ENCODE data around the gene YDJC. TPM values are rescaled to one million over a fixed set of nuclear protein-coding genes. Genes with fewer than 3 reads are reported as not detected.
A peak's percentile ranks its signal among the peaks of the same experiment; 100 is the strongest.
"Not testable (repeated sequence)": the region's sequence is repeated elsewhere in the genome, so short reads cannot be mapped to it uniquely, and the experiment has no call there.

YDJC gene
- total RNA-seq, 1 donor from 2014 or later = 5.9 TPM

DNA sequence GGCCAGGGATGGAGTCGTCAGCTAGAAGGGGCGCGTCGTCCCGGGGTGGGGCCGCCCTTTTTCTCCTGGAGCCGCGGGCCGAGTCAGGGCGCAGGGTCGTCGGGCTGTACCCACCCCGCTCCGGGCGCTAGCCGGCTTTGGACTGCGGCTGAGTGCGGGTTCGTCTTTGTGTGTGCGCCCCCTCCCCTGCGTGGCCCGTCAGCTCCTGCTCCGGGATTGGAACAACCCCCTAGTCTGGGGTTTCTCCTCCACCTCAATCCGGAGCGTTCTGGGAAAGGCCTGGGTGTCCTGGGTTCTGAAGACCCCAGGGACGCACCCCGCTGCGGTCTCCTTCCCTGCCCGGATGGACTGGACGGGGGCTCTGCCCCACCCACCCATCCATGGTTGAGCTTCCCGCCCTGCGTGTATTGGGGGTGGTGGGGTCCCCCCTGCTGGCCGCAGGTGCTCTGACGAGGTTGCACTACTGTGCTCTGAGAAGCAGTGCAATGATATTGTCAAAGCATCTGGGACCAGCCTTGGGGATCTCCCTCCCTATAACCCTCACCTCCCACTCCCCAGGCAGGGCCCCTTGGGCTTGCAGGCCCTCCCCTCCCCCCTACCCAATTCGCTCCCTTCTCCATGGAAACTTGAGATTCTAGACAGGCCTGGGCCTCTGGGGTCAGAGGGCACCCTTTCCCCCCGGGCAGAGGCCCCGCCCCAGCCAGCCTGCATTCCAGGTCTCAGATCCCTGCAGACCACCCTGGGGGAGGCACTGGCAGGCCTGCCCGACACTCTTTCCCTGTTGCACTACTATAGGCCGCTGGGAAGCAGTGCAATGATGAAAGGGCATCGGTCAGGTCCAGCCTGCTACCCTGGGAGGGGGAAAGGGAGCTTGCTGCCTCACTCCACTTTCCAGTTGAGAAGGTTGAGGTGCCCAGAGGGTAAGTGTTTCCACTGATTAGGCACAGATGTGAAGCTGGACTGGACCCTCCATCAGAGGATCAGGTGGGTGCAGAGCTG is 23.0 kb upstream of the YDJC start:
- DNase-seq (ENCODE audit: low spot score) = no peak

DNA sequence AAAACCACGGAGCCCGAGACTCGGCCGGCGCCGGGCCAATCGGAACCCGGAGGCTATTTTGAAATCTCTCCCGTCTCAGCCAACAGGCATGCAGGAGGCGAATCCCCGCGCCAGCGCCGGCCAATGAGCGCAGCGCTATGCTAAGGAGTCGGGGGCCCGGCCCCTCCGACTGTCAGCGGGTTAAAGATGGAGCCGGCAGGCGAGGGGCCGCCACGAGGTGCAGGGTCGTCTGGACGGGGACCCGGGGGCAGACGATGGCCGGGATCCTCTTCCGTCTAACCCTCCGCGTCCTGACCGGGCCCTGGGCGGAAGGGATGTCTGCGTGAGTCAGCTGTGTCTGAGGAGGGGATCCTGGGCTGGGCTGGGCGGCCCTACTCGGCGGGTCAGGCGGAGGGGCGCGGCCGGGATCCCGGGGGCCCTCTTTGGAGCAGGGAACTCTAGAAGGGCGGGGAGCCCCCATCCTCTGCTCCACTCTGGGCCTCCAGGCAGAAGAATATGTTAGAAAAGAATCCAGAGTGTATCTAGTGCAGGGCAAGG is 22.3 kb upstream of the YDJC start:
- intact Hi-C loops (cut with DNase I) = no loop called here

More for the DNA sequence above, 23.0 kb upstream of the YDJC start:
- intact Hi-C loops (cut with DNase I) = no loop called here

DNA sequence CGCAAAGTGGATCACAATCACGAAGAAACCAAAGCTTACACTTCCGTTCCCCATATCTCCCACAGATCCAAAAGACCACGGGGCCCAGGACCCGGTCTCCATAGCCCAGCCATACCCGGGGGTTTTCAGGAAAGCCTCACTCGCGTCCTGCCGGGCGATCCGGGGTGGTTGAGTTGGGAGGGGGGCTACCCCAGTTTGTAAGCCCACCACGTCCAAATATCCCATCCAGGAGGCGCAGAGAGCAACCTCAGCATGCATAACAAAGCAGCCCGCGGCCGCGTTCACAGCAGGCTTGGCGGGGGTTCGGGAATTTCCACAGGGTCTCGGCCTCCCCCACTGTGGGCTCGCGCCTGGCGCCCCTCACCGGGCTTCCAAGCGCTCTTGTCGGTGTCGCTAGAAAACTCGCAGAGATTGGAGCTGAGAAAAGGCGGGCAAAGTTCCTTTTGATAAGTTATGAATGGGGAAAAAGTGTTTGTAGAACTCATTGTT is 21.7 kb upstream of the YDJC start:
- DNase-seq (ENCODE audit: low spot score) = no peak
- intact Hi-C loops (cut with DNase I) = no loop called here

More for the DNA sequence above, 22.3 kb upstream of the YDJC start:
- DNase-seq (ENCODE audit: low spot score) = peak; percentile 95

DNA sequence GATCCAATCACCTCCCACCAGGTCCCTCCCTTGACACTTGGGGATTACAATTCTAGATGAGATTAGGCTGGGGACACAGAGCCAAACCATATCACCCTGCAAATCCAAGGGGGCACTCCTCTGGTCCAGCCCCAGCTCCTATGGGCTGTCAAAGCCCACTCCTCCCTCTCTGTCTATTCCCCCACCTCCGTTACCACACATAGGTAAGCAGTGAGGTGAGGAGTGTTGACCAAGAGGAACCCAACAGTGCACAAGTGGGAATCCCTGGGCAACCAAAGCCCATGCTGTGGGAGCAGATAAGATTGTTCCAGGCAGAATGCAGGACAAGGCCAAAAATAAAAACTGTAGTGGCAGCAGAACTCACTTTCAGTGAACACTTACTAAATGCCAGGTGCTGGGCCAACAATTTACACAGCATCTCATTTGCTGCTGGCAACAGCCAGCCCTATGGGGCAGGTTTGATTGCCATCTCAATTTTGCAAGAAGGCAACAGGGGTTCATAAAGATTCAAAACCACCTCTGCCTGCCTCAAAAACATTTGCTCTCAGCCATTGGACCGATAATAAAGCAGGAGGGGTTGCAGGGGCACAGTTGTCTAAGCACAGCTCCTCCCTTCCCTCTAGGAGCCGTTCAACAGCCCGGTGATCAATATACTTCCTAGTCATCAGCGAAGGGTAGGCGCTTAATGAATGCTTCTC is 21.1 kb upstream of the YDJC start:
- intact Hi-C loops (cut with DNase I) = no loop called here
- no peak for DNase-seq (ENCODE audit: low spot score)

DNA sequence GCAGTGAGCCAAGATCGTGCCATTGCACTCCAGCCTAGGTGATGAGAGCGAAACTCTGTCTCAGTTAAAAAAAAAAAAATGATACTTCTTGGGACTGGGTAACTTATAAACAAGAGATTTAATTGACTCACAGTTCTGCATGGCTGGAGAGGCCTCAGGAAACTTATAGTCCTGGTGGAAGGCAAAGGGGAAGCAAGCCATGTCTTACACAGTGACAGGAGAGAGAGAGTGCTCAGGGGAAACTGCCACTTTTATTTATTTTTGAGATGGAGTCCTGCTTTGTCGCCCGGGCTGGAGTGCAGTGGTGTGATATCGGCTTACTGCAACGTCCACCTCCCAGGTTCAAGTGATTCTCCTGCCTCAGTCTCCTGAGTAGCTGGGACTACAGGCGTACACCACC is 20.5 kb upstream of the YDJC start:
- intact Hi-C loops (cut with DNase I) = no loop called here
- DNase-seq (ENCODE audit: low spot score) = no peak

DNA sequence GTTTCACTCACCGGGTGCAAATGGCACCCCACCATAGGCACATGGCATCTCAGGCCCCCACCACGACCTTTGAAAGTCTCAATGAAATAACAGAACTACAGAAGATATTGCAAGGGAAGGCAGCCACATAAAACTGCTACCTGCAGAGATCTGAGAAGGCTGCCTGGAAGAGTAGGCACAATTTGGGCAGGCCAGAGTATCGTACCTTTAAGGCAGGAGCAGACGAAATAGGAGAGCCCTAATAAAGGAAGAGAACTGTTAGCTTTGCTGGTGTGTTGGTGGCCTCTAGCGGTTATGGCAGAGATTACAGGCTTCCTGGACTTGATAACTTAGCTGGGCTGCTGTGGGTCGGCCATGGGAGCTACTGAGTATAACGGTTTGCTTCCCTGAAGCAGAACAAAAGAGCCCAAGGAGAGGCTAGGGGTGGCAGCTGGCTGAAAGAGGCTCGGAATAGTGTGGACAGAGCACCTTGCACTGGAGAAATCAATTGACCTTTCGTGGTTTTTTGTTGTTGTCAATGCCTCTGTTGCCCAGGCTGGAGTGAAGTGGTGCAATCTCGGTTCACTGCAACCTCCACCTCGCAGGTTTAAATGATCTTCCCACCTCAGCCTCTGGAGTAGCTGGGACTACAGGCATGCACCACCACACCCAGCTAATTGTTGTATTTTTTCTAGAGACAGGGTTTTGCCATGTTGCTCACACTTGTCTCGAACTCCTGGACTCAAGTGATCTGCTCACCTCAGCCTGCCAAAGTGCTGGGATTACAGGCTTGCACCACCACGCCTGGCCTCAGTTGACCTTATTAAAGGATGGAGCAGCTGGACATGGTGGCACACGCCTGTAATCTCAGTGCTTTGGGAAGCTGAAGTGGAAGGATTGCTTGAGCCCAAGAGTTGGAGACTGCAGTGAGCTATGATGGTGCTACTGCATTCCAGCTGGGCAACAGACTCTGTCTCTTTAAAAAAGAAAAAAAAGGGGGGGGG is 17.1 kb upstream of the YDJC start:
- intact Hi-C loops (cut with DNase I) = no loop called here
- no peak for DNase-seq (ENCODE audit: low spot score)

DNA sequence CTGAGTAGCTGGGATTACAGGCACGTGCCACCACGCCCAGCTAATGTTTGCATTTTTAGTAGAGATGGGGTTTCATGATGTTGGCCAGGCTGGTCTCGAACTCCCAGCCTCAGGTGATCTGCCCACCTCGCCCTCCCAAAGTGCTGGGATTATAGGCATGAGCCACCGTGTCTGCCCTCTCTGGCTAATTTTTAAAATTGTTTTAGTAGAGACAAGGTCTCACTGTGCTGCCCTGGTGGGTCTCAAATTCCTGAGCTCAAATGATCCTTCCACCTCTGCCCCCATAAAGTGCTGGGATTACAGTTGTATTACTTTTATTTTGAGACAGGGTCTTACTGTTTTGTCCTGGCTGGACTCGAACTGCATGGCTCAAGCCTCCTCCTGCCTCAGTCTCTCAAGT is 15.7 kb upstream of the YDJC start:
- intact Hi-C loops (cut with DNase I); DNase-seq (ENCODE audit: low spot score): not testable (repeated sequence)

DNA sequence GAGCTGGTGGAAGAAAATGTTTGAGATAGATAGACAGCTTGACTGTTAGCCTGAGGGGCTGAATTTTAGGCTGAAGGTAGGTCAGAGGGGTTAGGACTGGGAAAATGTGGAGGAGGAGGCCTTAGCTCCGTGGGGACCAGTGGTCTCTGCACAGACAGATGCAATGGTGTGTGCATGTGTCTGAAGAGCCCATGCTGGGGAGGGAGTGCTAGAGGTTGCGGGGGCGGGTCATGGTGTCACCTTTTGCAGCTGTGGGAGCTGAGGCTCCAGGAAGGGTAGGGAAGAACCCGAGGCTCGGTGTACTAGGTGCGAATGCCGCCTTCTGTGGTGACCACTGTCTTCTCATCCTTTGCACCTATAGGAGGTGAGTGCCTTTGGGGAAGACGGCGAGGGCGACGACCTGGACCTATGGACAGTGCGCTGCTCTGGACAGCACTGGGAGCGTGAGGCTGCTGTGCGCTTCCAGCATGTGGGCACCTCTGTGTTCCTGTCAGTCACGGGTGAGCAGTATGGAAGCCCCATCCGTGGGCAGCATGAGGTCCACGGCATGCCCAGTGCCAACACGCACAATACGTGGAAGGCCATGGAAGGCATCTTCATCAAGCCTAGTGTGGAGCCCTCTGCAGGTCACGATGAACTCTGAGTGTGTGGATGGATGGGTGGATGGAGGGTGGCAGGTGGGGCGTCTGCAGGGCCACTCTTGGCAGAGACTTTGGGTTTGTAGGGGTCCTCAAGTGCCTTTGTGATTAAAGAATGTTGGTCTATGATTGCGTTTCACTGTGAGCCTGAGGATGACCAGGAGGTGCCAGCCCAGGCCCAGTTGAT is 13.9 kb upstream of the YDJC start:
- no peak for DNase-seq (ENCODE audit: low spot score)
- intact Hi-C loops (cut with DNase I) = no loop called here

DNA sequence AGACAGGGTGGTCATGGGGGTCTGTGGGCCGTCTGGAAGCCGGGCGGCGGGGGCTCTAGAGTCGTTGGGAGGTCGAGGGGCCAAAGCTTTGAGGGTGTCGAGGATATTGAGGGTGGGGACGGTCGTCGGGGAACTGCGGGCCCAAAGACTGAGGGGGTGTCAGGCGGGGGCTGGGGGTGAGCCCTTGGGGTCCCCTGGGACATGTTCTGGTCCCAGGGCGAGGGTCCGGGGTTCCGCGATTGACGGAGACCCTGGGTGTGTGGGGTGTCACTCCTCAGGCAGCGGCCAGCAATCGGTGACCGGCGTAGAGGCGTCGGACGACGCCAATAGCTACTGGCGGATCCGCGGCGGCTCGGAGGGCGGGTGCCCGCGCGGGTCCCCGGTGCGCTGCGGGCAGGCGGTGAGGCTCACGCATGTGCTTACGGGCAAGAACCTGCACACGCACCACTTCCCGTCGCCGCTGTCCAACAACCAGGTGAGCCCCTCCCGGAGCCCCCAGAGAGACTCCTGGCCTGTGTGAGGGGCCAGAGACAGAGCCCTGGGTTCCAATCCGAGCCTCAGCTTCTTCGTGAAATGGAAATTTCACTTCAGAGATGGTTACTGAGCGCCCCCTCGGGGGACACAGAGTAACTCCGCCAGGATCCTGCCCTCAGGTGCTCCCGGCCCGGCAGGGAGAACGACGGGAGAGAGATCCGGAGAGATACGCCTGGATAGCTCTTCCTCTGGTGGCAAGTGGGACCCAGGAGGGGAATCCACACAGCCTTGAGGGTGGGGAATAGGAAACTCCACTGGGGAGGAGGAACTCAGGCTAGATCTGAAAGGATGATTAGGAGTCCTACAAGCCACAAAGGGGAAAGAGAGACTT is 13.0 kb upstream of the YDJC start:
- intact Hi-C loops (cut with DNase I) = no loop called here
- DNase-seq (ENCODE audit: low spot score) = no peak

DNA sequence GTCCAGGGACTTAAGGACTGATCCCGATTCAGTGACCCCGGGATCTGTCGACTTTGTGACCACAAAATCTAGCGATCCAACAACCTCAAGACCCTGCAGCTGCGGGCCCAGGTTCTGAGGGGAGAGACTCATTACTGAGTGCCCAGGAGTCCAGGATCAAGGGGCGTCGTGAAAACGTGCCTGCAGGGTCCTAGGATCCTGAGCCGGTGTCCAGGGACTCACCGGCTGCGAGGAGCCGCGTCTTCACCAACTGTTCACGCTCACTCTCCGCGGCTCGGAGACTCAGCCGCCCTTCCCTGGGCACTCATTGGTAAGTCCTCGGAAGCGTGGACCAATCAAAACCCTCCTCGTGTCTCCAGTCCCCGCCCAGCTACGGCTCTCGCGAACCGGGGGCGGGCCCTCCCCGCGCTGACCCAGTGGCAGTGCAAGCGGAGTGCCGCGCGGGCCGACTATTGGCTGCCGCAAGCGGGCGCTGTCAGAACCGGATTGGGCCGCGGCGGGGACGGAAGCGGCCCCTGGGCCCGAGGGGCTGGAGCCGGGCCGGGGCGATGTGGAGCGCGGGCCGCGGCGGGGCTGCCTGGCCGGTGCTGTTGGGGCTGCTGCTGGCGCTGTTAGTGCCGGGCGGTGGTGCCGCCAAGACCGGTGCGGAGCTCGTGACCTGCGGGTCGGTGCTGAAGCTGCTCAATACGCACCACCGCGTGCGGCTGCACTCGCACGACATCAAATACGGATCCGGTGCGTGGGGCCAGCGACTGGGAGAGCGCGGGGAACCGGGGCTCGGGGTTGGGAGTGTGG is 12.2 kb upstream of the YDJC start, which contains the start of gene SDF2L1:
Gene SDF2L1, plus strand, starts transcription at position 514 of the 795 bp plus-strand sequence. Its CDS starts 35 bp downstream, at position 549.
- intact Hi-C loops (cut with DNase I) = no loop called here
- peak; percentile 99 for DNase-seq (ENCODE audit: low spot score)

DNA sequence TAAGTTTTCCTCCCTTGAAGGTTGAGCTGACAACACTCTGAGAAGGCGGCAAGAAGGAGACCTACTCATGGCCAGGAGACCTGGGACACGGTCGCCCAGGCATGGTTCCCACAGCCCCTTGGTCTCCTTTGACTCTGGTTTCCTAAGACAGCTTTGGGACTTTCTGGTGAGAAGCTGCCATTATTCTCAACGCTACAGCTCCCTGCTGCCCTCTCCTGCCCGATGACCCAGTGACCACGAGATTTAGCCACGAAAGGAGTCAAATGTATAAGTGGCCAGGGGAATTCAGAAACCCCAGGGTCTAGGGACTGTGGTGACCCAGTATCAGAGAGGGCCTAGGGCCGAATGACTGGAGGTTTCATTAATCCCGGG is 11.6 kb upstream of the YDJC start:
- DNase-seq (ENCODE audit: low spot score) = no peak
- intact Hi-C loops (cut with DNase I) = no loop called here

DNA sequence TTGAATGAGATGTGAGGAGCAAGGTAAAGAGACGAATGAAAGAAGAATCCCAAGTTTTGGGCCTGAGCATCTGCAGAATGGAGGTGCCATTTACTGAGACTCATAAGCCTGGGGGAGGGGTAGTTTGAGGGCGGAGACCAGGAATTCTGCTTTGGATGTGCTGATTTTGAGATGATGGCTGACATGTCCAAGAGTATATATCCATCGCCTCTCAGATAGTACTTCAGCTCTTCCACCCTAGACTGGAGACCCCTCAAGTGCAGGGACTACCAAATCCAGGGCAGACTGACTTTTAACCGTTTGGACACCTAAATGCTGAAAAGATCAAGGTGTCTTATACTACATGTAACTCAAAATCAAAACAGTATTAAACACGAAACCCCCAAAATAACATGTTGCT is 11.0 kb upstream of the YDJC start:
- intact Hi-C loops (cut with DNase I) = no loop called here
- no peak for DNase-seq (ENCODE audit: low spot score)

DNA sequence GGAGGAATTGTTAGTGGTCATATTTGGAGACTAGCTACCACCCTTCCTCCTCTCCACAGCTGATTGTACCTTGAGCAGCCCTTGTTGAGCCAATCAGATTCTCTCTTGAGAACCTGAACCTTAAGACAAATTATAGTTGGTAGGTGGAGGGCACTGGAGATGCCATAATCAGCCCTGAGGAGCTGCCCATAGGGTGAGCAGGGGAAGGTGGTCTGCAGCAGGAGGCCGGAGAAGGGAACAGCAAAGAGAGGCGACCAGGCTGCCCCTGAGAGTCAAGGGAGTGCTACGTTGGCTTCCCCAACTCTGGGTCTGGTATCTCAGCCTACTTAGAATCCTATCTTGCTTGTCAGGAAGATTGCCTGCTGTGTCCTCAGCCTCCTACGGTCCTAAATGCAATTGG is 9.5 kb upstream of the YDJC start:
- DNase-seq (ENCODE audit: low spot score) = no peak
- intact Hi-C loops (cut with DNase I) = no loop called here

DNA sequence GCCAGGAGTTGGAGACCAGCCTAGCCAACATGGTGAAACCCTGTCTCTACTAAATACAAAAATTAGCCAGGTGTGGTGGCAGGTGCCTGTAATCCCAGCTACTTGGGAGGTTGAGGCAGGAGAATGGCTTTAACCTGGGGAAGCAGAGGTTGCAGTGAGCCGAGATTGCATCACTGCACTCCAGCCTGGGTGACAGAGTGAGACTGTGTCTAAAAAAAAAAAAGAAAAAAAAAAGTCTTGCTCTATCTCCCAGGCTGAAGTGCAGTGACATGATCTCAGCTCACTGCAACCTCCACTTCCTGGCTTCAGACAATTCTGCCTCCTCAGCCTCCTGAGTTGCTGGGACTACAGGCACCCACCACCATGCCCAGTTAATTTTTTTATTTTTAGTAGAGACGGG is 7.6 kb upstream of the YDJC start:
- intact Hi-C loops (cut with DNase I); DNase-seq (ENCODE audit: low spot score): not testable (repeated sequence)

DNA sequence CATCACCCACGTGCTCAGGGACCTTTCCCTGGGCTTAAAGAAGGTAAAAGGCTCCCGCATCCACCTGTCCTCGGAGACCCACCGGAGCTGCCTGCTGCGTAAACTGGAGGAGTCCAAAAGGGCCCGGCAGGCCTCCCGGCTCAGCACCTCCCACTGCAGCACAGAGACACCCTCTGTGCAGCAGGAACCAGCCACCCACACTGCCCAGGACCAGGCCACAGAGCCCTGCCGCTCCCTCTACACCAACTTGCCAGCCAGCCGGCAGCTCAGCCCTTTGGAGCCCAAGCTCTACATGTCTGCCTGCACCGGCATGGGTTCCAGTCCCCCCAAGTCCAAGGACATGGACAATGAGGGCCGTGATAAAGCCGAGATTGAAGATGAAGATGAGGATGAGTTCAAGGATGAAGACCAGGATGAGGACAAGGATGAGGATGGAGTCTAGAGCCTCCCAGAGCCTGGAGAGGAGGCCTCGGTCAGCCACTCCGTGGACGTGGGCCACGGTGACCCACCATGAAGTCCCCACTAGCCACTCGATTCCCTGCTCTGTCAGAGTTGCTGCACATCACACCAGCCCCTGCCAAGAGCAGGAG is 6.9 kb upstream of the YDJC start:
- DNase-seq (ENCODE audit: low spot score) = no peak

More for the DNA sequence above, 6.9 kb upstream of the YDJC start:
- intact Hi-C loops (cut with DNase I) = no loop called here

All from cardiac septum (tissue), 1 donor.